Mesenchymal stem cell (in vitro differentiated cells and primary cell): ENCODE data around the gene EPM2AIP1.

Experiments
- DNase-seq: peaks from one replicate; pipeline ENCODE4 v3.0.0-alpha.2; 2013
- H2AFZ ChIP-seq: one replicate; pipeline ENCODE4 v1.6.1; 2013; ENCODE audit warnings: low read depth, mild to moderate bottlenecking, control low read depth, inconsistent platforms, low read length, moderate library complexity
- H2AK5ac ChIP-seq: 2 replicates; pipeline ENCODE4 v1.6.1; 2013; ENCODE audit warnings: low read length, moderate library complexity, mild to moderate bottlenecking, inconsistent platforms; ENCODE audit not compliant: severe bottlenecking
- H2BK120ac ChIP-seq: one replicate; pipeline ENCODE4 v1.6.1; 2013; ENCODE audit warnings: low read depth, mild to moderate bottlenecking, inconsistent platforms, low read length, moderate library complexity
- H2BK12ac ChIP-seq, 2 experiments: one replicate each; pipeline ENCODE4 v1.6.1; 2013; ENCODE audit warnings: inconsistent platforms in 2 of 2, low read length in 2 of 2, mild to moderate bottlenecking in 2 of 2, moderate library complexity in 2 of 2, control low read depth in 1 of 2
- H2BK15ac ChIP-seq: one replicate; pipeline ENCODE4 v1.6.1; 2013; ENCODE audit warnings: mild to moderate bottlenecking, low read depth, inconsistent platforms; ENCODE audit not compliant: poor library complexity, severe bottlenecking
- H2BK5ac ChIP-seq: 2 replicates; pipeline ENCODE4 v1.6.1; 2013; ENCODE audit warnings: low read depth, mild to moderate bottlenecking, low read length, control low read depth, inconsistent platforms; ENCODE audit not compliant: poor library complexity, severe bottlenecking
- H3K14ac ChIP-seq, 2 experiments: one replicate each; pipeline ENCODE4 v1.6.1; 2013; ENCODE audit warnings: inconsistent platforms in 2 of 2, low read length in 2 of 2, control low read depth in 1 of 2, mild to moderate bottlenecking in 1 of 2, moderate library complexity in 1 of 2
- H3K18ac ChIP-seq, 2 experiments: one replicate each; pipeline ENCODE4 v1.6.1; 2013; ENCODE audit warnings: inconsistent platforms in 2 of 2, low read length in 2 of 2, control low read depth in 1 of 2, low read depth in 1 of 2, mild to moderate bottlenecking in 1 of 2
- H3K23ac ChIP-seq, 2 experiments: one replicate each; pipeline ENCODE4 v1.6.1; 2013; ENCODE audit warnings: inconsistent platforms in 2 of 2, low read length in 2 of 2, mild to moderate bottlenecking in 2 of 2, moderate library complexity in 2 of 2, control low read depth in 1 of 2
- H3K27ac ChIP-seq: 2 replicates; pipeline ENCODE4 v1.5.1; 2013; ENCODE audit warnings: mild to moderate bottlenecking, moderate library complexity, low read length, control low read depth, inconsistent platforms; ENCODE audit not compliant: poor library complexity, severe bottlenecking
- H3K27me3 ChIP-seq, 2 experiments: 2 replicates each; pipeline versions ENCODE4 v1.6.1 to v1.7.0; 2013; ENCODE audit warnings: low read length in 2 of 2, mild to moderate bottlenecking in 2 of 2, moderate library complexity in 2 of 2, control low read depth in 1 of 2, inconsistent platforms in 1 of 2; ENCODE audit not compliant: control insufficient read depth in 1 of 2, insufficient read depth in 1 of 2
- H3K36me3 ChIP-seq, 2 experiments: 2 replicates each; pipeline versions ENCODE4 v1.6.1 to v1.7.0; 2013; ENCODE audit warnings: low read length in 2 of 2, control low read depth in 1 of 2, inconsistent platforms in 1 of 2, low read depth in 1 of 2, mild to moderate bottlenecking in 1 of 2; ENCODE audit not compliant: insufficient read depth in 2 of 2, control insufficient read depth in 1 of 2
- H3K4ac ChIP-seq, 2 experiments: one replicate each; pipeline ENCODE4 v1.6.1; 2013; ENCODE audit warnings: inconsistent platforms in 2 of 2, low read length in 2 of 2, mild to moderate bottlenecking in 2 of 2, moderate library complexity in 2 of 2, control low read depth in 1 of 2, low read depth in 1 of 2
- H3K4me1 ChIP-seq: 2 replicates; pipeline ENCODE4 v1.6.1; 2013; ENCODE audit warnings: low read depth, low read length, control low read depth; ENCODE audit not compliant: control insufficient read depth, insufficient read depth
- H3K4me2 ChIP-seq: 2 replicates; pipeline ENCODE4 v1.6.1; 2013; ENCODE audit warnings: low read length, mild to moderate bottlenecking, inconsistent platforms; ENCODE audit not compliant: poor library complexity, severe bottlenecking
- H3K4me3 ChIP-seq, 2 experiments: 2 replicates each; pipeline versions ENCODE4 v1.5.1 to v1.7.0; 2013; ENCODE audit warnings: low read length in 2 of 2, mild to moderate bottlenecking in 2 of 2, control low read depth in 1 of 2, low read depth in 1 of 2; ENCODE audit not compliant: insufficient read depth in 1 of 2
- H3K79me1 ChIP-seq: replicated peaks from 2 replicates; pipeline ENCODE4 v1.6.1; 2013; ENCODE audit warnings: mild to moderate bottlenecking, control low read depth, low read length, inconsistent platforms; ENCODE audit not compliant: poor library complexity, severe bottlenecking
- H3K9ac ChIP-seq: 2 replicates; pipeline ENCODE4 v1.7.0; 2013; ENCODE audit warnings: mild to moderate bottlenecking, low read length, moderate library complexity
- H3K9me3 ChIP-seq: 2 replicates; pipeline ENCODE4 v1.7.0; 2013; ENCODE audit warnings: mild to moderate bottlenecking, low read length; ENCODE audit not compliant: control insufficient read depth
- H4K8ac ChIP-seq: one replicate; pipeline ENCODE4 v1.6.1; 2013; ENCODE audit warnings: inconsistent platforms, mild to moderate bottlenecking, low read length, moderate library complexity
- H4K91ac ChIP-seq: one replicate; pipeline ENCODE4 v1.6.1; 2013; ENCODE audit warnings: mild to moderate bottlenecking, low read length, inconsistent platforms
- WGBS: methylation state at CpG from one replicate; pipeline ENCODE4 v1.1.7; 2013; ENCODE audit warnings: mixed read lengths; 5-methylcytosine and 5-hydroxymethylcytosine counted together

EPM2AIP1 gene

DNA sequence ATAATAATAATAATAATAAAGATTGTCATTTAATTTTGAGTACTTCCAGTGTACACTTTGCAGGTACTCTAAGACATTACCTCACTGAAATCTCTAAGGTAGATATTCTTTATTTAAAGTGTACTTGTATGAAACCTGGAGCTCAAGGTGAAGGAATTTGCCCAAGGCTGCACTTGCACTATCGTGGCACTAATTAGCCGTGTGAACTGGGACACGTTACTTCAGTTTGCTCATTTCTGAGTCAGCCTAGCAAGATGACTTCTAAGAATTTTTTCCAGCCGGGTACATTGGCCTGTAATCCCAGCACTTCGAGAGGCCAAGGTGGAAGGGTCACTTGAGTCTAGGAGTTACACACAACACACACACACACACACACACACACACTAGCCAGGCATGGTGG is 33.9 kb upstream of the EPM2AIP1 start:
- H3K14ac ChIP-seq = no peak overlapping the region
- H3K27me3 ChIP-seq = no peaks in the 10 kb centered on the region
- H2BK15ac ChIP-seq = no peak overlapping the region
- WGBS = 99% methylated on average over 5 of the region's 5 CpGs
- H4K91ac ChIP-seq = no peak overlapping the region
- H2BK12ac ChIP-seq = no peak overlapping the region
- no peak for DNase-seq
- H3K18ac ChIP-seq = no peak overlapping the region
- no peak overlapping the region for H2BK5ac ChIP-seq
- no peak overlapping the region for H3K23ac ChIP-seq
- no peak overlapping the region for H3K9ac ChIP-seq
- peaks cover 42 to 79% of the 10 kb centered on the region in 2 experiments for H3K36me3 ChIP-seq
- H2AFZ ChIP-seq = no peak overlapping the region
- no peak overlapping the region for H2BK120ac ChIP-seq
- H4K8ac ChIP-seq = no peak overlapping the region
- H3K4me1 ChIP-seq = peaks cover 1% of the 10 kb centered on the region
- no peak overlapping the region for H2AK5ac ChIP-seq
- no peak overlapping the region for H3K4me2 ChIP-seq
- no peak overlapping the region for H3K4me3 ChIP-seq
- no peak overlapping the region for H3K4ac ChIP-seq
- peaks cover 15% of the 10 kb centered on the region for H3K79me1 ChIP-seq
- H3K27ac ChIP-seq = no peak overlapping the region
- peaks cover 10% of the 10 kb centered on the region for H3K9me3 ChIP-seq

DNA sequence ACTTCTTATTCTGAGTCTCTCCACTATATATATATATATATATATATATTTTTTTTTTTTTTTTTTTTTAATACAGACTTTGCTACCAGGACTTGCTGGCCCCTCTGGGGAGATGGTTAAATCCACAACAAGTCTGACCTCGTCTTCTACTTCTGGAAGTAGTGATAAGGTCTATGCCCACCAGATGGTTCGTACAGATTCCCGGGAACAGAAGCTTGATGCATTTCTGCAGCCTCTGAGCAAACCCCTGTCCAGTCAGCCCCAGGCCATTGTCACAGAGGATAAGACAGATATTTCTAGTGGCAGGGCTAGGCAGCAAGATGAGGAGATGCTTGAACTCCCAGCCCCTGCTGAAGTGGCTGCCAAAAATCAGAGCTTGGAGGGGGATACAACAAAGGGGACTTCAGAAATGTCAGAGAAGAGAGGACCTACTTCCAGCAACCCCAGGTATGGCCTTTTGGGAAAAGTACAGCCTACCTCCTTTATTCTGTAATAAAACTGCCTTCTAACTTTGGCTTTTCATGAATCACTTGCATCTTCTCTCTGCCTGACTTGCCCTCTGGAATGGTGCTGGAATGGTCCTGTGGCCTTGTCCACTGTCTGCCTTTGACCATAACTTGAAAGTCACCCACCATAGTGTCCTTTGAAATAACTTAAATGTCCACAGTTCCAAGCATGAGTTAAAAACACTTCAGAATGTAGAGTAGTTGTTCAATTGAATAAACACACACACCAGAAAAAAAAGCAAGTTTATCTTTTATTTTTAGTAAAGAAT is 32.8 kb upstream of the EPM2AIP1 start:
- H3K4me3 ChIP-seq = no peak overlapping the region
- H3K14ac ChIP-seq = no peak overlapping the region
- no peak overlapping the region for H4K8ac ChIP-seq
- no peak overlapping the region for H2AK5ac ChIP-seq
- no peak overlapping the region for H3K4ac ChIP-seq
- peaks cover 15% of the 10 kb centered on the region for H3K79me1 ChIP-seq
- H2BK5ac ChIP-seq = no peak overlapping the region
- no peak overlapping the region for H3K27ac ChIP-seq
- no peak overlapping the region for H3K18ac ChIP-seq
- H3K36me3 ChIP-seq = peaks cover 42 to 81% of the 10 kb centered on the region in 2 experiments
- no peak overlapping the region for H3K4me2 ChIP-seq
- no peak overlapping the region for H3K23ac ChIP-seq
- peaks cover 1% of the 10 kb centered on the region for H3K4me1 ChIP-seq
- H2BK120ac ChIP-seq = no peak overlapping the region
- peaks cover 10% of the 10 kb centered on the region for H3K9me3 ChIP-seq
- H2BK15ac ChIP-seq = no peak overlapping the region
- H2AFZ ChIP-seq = no peak overlapping the region
- H4K91ac ChIP-seq = no peak overlapping the region
- H3K9ac ChIP-seq = no peak overlapping the region
- no peak for DNase-seq
- peak overlapping the region in 1 of 2 experiments; percentile 33 for H2BK12ac ChIP-seq
- no peaks in the 10 kb centered on the region for H3K27me3 ChIP-seq
- 98% methylated on average over 3 of the region's 3 CpGs for WGBS

DNA sequence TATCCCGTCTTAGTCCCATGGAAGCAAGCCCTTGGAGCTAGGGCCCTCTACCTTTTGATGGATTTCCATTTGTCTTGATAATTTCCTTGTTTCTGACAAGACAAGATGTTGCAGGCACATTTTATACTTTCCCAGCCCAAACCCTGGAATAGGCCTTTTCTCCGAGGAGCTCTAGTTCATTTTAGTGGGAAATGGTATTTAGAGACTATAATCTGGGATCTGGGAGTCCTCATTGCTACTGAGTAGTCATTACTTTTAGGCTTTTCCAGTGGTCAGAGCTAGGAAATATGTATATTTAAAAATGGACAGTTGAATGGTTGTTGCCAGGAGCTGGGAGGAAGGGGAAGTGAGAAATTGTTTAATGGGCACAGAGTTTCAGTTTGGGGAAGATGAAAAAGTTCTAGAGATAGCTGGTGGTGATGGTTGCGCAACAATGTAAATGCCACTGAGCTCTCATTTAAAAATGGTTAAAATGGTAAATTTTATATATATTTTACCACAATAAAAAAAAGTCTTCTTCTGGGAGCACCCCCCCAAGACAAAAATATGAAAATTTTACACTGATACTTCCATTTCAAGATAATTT is 32.0 kb upstream of the EPM2AIP1 start:
- H3K14ac ChIP-seq = no peak overlapping the region
- H2BK12ac ChIP-seq = no peak overlapping the region
- no peak overlapping the region for H3K9ac ChIP-seq
- H2AK5ac ChIP-seq = no peak overlapping the region
- peaks cover 1% of the 10 kb centered on the region for H3K4me1 ChIP-seq
- no peak overlapping the region for H2AFZ ChIP-seq
- H4K8ac ChIP-seq = no peak overlapping the region
- no peak overlapping the region for H2BK15ac ChIP-seq
- DNase-seq = no peak
- H3K4me2 ChIP-seq = no peak overlapping the region
- H2BK120ac ChIP-seq = no peak overlapping the region
- H3K79me1 ChIP-seq = peaks cover 14% of the 10 kb centered on the region
- peaks cover 49 to 89% of the 10 kb centered on the region in 2 experiments for H3K36me3 ChIP-seq
- no peak overlapping the region for H3K27ac ChIP-seq
- no peak overlapping the region for H3K4ac ChIP-seq
- H3K23ac ChIP-seq = no peak overlapping the region
- peaks cover 10% of the 10 kb centered on the region for H3K9me3 ChIP-seq
- H3K18ac ChIP-seq = no peak overlapping the region
- 99% methylated on average over 2 of the region's 3 CpGs for WGBS
- H3K4me3 ChIP-seq = no peak overlapping the region
- H2BK5ac ChIP-seq = no peak overlapping the region
- no peak overlapping the region for H4K91ac ChIP-seq
- no peaks in the 10 kb centered on the region for H3K27me3 ChIP-seq

DNA sequence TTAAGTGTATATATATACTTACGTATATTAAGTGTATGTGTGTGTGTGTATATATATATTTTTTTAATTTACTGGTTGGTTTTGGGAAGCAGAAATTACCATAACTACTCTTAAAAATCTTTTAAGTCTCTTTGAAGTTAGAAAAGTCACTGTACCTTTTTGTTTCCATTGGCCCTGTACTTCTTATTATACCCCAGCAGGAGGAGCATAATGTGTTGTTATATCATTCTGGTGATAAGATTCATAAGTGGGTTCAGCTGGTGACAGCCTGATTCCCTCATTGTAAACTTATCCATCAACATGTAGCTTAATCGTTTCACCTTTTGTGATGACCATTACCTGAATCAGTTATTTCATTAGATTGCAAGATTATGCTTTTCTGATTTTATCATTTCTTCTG is 31.2 kb upstream of the EPM2AIP1 start:
- WGBS = no CpG with 5 or more reads among the region's 2 CpGs
- Histone ChIP-seq H3K4me3 (no peak overlapping the region), H3K14ac (no peak overlapping the region), H2AFZ (no peak overlapping the region), H3K4me2 (no peak overlapping the region), H3K4me1 (no peaks in the 10 kb centered on the region), H3K27me3 (no peaks in the 10 kb centered on the region), H4K91ac (no peak overlapping the region), H3K18ac (no peak overlapping the region), H3K79me1 (peaks cover 14% of the 10 kb centered on the region), H2BK15ac (no peak overlapping the region), H3K9ac (no peak overlapping the region), H3K27ac (no peak overlapping the region), H2BK5ac (no peak overlapping the region), H2BK120ac (no peak overlapping the region), H3K9me3 (peaks cover 10% of the 10 kb centered on the region), H3K36me3 (peaks cover 47 to 91% of the 10 kb centered on the region in 2 experiments), H3K23ac (no peak overlapping the region), H2BK12ac (no peak overlapping the region), H4K8ac (no peak overlapping the region), H2AK5ac (no peak overlapping the region), H3K4ac (no peak overlapping the region)
- DNase-seq = peak; percentile 29
